ENCODE results near the gene SYNGAP1. TPM values are rescaled to one million over a fixed set of nuclear protein-coding genes. Genes with fewer than 3 reads are reported as not detected.
A peak's percentile ranks its signal among the peaks of the same experiment; 100 is the strongest.

SYNGAP1 gene
- total and polyA plus RNA-seq, 2 of the 8 experiments (the other 6 are each of a cell fraction or from before 2014, with no cell fraction given), result 31.0 to 101 TPM

DNA sequence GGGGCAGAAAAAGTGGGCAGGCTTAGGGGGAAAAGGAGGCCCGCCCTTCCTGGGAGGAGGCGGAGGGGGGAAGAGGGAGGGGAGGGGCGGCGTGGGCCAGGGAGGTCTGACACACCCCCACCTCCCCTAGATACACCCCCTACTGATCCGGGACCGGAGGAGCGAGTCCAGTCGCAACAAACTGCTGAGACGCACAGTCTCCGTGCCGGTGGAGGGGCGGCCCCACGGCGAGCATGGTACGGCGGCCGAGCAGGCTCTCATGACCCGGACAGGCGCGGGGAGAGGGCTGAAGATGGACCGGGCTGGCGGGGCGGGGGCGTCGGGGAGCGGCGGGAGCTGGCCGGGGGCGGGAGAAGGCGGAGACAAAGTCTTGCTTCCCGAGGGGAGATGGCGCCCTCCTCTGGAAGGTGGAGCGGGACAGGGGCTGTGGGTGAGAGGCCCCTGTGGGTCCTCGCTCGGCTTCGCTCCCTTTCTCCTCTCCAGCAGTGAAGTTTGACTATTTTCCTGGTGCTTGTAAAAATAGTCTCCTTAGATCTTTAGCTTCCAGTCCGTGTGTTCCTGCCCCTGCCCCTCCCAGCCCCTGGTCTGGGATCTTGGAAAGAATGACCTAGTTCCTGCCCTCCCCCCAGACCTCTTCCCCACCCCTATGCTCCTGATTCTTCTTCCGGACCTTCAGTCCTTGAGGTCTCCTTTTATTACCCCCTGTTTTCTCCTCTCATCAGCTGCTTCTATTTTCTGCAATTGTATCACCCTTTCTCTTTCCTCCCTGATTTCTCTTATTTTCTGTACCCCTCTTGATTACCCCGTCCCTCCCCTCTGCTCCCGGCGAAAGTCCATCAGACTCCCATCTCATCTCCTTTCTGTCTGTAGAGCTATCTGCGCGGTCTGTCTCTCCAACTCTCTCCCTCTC lies 6.1 kb downstream of the SYNGAP1 start (continued):
- TF ChIP-seq, protein P1, sequence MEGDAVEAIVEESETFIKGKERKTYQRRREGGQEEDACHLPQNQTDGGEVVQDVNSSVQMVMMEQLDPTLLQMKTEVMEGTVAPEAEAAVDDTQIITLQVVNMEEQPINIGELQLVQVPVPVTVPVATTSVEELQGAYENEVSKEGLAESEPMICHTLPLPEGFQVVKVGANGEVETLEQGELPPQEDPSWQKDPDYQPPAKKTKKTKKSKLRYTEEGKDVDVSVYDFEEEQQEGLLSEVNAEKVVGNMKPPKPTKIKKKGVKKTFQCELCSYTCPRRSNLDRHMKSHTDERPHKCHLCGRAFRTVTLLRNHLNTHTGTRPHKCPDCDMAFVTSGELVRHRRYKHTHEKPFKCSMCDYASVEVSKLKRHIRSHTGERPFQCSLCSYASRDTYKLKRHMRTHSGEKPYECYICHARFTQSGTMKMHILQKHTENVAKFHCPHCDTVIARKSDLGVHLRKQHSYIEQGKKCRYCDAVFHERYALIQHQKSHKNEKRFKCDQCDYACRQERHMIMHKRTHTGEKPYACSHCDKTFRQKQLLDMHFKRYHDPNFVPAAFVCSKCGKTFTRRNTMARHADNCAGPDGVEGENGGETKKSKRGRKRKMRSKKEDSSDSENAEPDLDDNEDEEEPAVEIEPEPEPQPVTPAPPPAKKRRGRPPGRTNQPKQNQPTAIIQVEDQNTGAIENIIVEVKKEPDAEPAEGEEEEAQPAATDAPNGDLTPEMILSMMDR (IDR thresholded peaks at IDR 0.05; ENCODE audit: control extremely low read depth in 1 of 3, insufficient read depth in 1 of 3, low read depth in 1 of 3, low read length in 3 of 3), result peak in 2 of 3 experiments; percentile 61 to 63; a peak in 3 of 4 replicates
- no peak for TF ChIP-seq CBX5 (IDR thresholded peaks at IDR 0.05; ENCODE audit: low read depth, low read length)
- no peak; the same call in 1 of the 2 replicates for TF ChIP-seq EGR1 (IDR thresholded peaks at IDR 0.05; ENCODE audit: borderline replicate concordance, low read depth, low read length)
- peak in 1 of 2 experiments; percentile 71; a peak in 1 of 4 replicates for TF ChIP-seq SIN3A (conservative IDR thresholded peaks at IDR 0.05 in 1 of 2, IDR thresholded peaks at IDR 0.05 in 1 of 2; ENCODE audit: low read depth in 1 of 2, low read length in 2 of 2)
- TF ChIP-seq SAP30 (IDR thresholded peaks at IDR 0.05; ENCODE audit: insufficient read depth, insufficient replicate concordance, low read length), result no peak
- peak; percentile 46 for TF ChIP-seq POLR2AphosphoS5 (IDR thresholded peaks at IDR 0.05; ENCODE audit: low read depth, low read length)
- TF ChIP-seq BACH1 (IDR thresholded peaks at IDR 0.05; ENCODE audit: low read length), result peak; percentile 28; the same call in 1 of the 2 replicates
- no peak for TF ChIP-seq SUZ12 (IDR thresholded peaks at IDR 0.05; ENCODE audit: low read length)
- TF ChIP-seq, protein P2, sequence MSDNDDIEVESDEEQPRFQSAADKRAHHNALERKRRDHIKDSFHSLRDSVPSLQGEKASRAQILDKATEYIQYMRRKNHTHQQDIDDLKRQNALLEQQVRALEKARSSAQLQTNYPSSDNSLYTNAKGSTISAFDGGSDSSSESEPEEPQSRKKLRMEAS (IDR thresholded peaks at IDR 0.05), result peak; percentile 85
- no peak for TF ChIP-seq ZNF274 (IDR thresholded peaks at IDR 0.05; ENCODE audit: borderline replicate concordance, extremely low read depth, low read length)
- TF ChIP-seq KDM4A (IDR thresholded peaks at IDR 0.05; ENCODE audit: low read depth, low read length, severe bottlenecking), result peak; percentile 46
